Mesenteric fat pad (tissue), 1 donor: ENCODE measurements around the gene TYMP. TPM values are rescaled to one million over a fixed set of nuclear protein-coding genes. Genes with fewer than 3 reads are reported as not detected.
"Not testable (repeated sequence)": the region's sequence is repeated elsewhere in the genome, so short reads cannot be mapped to it uniquely, and the experiment has no call there.

Experiments used
- DNase-seq: peaks from one replicate; pipeline ENCODE4 v3.0.0-alpha.2; 2020; ENCODE audit warnings: low spot score
- total RNA-seq: library from RNA; stranded (reverse); fragmentation: NEBNext Ultra II Directional; extraction: Animal tissue kit (Norgen Biotek cat#: 25700); gene quantifications from one replicate; pipeline ENCODE4 v1.2.1, GENCODE V29; 2021
- donor health status: DM: yes; HTN: yes; CAD: no.

The TYMP gene
- total RNA-seq, 1 donor from 2014 or later = 165 TPM

- no peak for DNase-seq
Measured at GRCh38 chr22:50542416-50542927, 12.7 kb upstream of the TYMP start.

GRCh38 chr22:50541667-50542026 is 11.8 kb upstream of the TYMP start:
- not testable (repeated sequence) for DNase-seq

- DNase-seq = no peak
Measured at GRCh38 chr22:50540381-50540780, 10.6 kb upstream of the TYMP start.

GRCh38 chr22:50537765-50538164 is 8.0 kb upstream of the TYMP start:
- no peak for DNase-seq

GRCh38 chr22:50536226-50536625 is 6.4 kb upstream of the TYMP start:
- DNase-seq = no peak

- DNase-seq = no peak
Measured at GRCh38 chr22:50535113-50535512, 5.3 kb upstream of the TYMP start.

GRCh38 chr22:50533856-50534711 is 4.3 kb upstream of the TYMP start:
- DNase-seq = not testable (repeated sequence)

- DNase-seq = no peak
Measured at GRCh38 chr22:50532824-50533796, 3.3 kb upstream of the TYMP start.

GRCh38 chr22:50531962-50532674 is 2.3 kb upstream of the TYMP start:
- DNase-seq = peak; percentile 94

GRCh38 chr22:50531546-50531961 is 1.7 kb upstream of the TYMP start:
- peak; percentile 93 for DNase-seq

- DNase-seq = peak; percentile 96
Measured at GRCh38 chr22:50530877-50531545, 1.2 kb upstream of the TYMP start.

- no peak for DNase-seq
Measured at GRCh38 chr22:50530580-50530876, 716 bp upstream of the TYMP start.

- DNase-seq = no peak
Measured at GRCh38 chr22:50529416-50529896, 356 bp downstream of the TYMP start.

- no peak for DNase-seq
Measured at GRCh38 chr22:50528682-50529415, 963 bp downstream of the TYMP start.

GRCh38 chr22:50527921-50528681 is 1.7 kb downstream of the TYMP start:
- DNase-seq = no peak

- DNase-seq = no peak
Measured at GRCh38 chr22:50526834-50527801, 2.7 kb downstream of the TYMP start.

- no peak for DNase-seq
Measured at GRCh38 chr22:50526108-50526833, 3.5 kb downstream of the TYMP start.

- DNase-seq = no peak
Measured at GRCh38 chr22:50525858-50526107, 4.0 kb downstream of the TYMP start.
